ENCODE data around the gene OLIG3.
A peak's percentile ranks its signal among the peaks of the same experiment; 100 is the strongest.

The OLIG3 gene

DNA sequence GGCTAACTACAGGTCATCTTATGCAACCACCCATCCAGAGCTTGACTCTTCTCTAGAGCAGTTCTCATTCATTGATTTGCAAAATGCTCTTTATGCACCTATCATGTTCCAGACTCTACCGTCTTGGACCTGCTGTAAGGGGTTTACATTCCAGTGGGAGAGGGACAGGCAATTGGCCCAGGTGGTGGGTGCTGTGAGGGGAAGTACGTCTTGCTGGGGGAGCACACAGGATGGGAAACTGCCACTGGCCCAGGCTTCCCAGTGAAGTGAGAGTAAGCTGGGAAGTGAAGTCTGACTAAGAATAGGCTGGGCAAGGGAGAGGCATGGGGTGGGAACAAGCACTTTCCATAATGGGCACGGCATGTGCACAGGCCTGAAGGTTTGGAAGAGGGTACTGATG lies 13.8 kb downstream of the OLIG3 start:
- no peak overlapping the region for H3K4me3 ChIP-seq (ENCODE audit: low read depth, low read length)
- no peak for DNase-seq (ENCODE audit: low read depth)
- TF ChIP-seq CTCF (conservative IDR thresholded peaks at IDR 0.05; ENCODE audit: low read depth, low read length), result no peak

DNA sequence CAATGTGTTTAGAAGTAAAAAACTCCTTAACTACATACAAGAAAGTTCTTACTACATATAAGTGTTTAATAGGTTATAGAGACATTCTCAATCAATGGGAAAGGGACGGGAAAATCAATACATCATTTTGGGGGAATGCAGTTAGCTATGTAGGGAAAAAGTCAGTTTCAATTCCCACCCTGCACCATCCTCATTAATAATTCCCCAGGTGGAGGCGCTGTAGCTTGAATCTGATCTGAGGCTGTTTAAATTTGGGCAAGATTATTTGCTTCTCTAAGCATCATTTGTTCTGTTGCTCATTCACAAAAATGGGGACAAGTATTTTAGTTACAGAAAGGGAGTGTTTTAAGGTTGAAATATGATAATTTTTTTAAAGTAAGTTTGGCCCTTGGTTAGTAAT lies 19.1 kb downstream of the OLIG3 start:
- DNase-seq (ENCODE audit: low read depth), result no peak
- peak; percentile 11 for TF ChIP-seq CTCF (conservative IDR thresholded peaks at IDR 0.05; ENCODE audit: low read depth, low read length)
- no peak overlapping the region for H3K4me3 ChIP-seq (ENCODE audit: low read depth, low read length)

- TF ChIP-seq CTCF (conservative IDR thresholded peaks at IDR 0.05; ENCODE audit: low read depth, low read length), result no peak
- DNase-seq (ENCODE audit: low read depth), result no peak
- H3K4me3 ChIP-seq (ENCODE audit: low read depth, low read length), result no peak overlapping the region
These were observed 20.6 kb downstream of the OLIG3 start for GRCh38 chr6:137473598-137473997.

DNA sequence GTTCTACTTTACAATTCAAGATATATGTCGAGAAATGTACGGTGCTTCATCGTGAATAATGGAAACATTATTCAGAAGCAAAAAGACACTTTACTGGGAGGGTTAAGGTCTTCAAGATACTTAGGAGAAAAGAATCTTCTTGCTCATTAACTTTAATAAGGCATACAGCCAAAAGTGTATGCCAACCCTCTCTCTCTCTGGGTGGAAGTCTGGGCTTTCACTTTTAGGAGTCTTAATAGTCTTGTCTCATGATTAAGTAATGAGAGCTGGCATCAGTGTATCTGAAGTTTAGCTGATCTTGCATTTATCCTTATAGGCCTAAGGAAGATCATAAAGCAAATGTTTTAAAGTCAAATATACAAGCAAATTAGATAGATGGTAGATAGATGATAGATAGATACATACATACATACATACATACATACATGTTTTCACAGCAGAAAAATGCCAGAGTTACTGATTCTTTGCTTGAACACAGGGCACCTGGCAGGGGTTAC lies 21.5 kb downstream of the OLIG3 start:
- no peak overlapping the region for H3K4me3 ChIP-seq (ENCODE audit: low read depth, low read length)
- no peak for TF ChIP-seq CTCF (conservative IDR thresholded peaks at IDR 0.05; ENCODE audit: low read depth, low read length)
- no peak for DNase-seq (ENCODE audit: low read depth)

DNA sequence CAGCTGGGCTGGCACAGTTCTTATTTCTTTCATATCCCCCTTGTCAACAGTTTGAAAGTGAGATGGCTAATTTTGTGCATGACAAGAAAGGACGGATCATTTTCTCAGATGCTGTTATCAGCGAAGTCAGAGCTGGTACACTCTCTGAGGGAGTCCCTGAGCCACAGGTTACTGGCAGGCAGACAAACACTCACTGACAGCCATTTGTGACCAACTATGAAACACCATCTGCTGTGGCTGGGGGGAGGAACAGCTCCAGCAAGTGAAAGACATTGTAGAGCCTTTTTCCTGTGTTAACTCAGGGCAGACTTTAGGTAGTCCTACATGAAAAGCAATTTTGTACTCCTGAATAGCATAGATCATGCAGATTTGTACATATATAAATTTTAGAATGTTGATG lies 22.2 kb downstream of the OLIG3 start:
- DNase-seq (ENCODE audit: low read depth), result no peak
- H3K4me3 ChIP-seq (ENCODE audit: low read depth, low read length), result no peak overlapping the region
- no peak for TF ChIP-seq CTCF (conservative IDR thresholded peaks at IDR 0.05; ENCODE audit: low read depth, low read length)

DNA sequence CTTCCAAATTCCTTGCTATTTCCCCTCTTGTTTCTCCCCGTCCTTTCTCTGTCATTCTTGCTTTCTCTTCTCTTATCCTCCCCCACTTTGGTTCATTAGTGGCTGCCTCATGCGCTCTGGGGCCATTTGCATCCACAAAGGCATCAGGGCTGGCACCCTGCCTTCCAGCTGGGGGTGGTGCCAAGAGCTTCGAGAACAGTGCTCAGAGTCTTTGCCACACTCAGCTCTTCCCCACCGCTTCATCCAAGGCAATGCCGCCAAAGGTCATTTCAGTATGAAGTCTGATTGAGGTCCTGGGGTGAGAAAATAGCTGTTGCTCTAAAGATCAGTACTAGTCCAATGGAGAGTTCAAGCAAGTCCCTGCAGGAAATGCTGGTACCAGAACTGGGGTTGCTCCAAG lies 22.7 kb downstream of the OLIG3 start:
- no peak overlapping the region for H3K4me3 ChIP-seq (ENCODE audit: low read depth, low read length)
- no peak for TF ChIP-seq CTCF (conservative IDR thresholded peaks at IDR 0.05; ENCODE audit: low read depth, low read length)
- no peak for DNase-seq (ENCODE audit: low read depth)

GRCh38 chr6:137467211-137467610 lies 27.0 kb downstream of the OLIG3 start:
- H3K4me3 ChIP-seq (ENCODE audit: low read depth, low read length), result no peak overlapping the region
- no peak for DNase-seq (ENCODE audit: low read depth)
- no peak for TF ChIP-seq CTCF (conservative IDR thresholded peaks at IDR 0.05; ENCODE audit: low read depth, low read length)

Measured in choroid plexus epithelial cell (primary cell).